ENCODE results near the gene LRP2BP. TPM values are rescaled to one million over a fixed set of nuclear protein-coding genes. Genes with fewer than 3 reads are reported as not detected.
A peak's percentile ranks its signal among the peaks of the same experiment; 100 is the strongest.

The LRP2BP gene
- polyA plus RNA-seq (2013): 0.38 and 0.43 TPM in 2 replicates

GRCh38 chr4:185395238-185395955, at the start of gene LRP2BP:
Gene LRP2BP, minus strand, starts transcription at chr4:185395924. Its CDS starts 17,738 bp downstream, at chr4:185378186.
- Histone ChIP-seq H4K12ac (ENCODE audit: low read depth, low read length) (peak within 1 kb of the TSS; percentile 88), H3K36me3 (ENCODE audit: control insufficient read depth in 1 of 2, insufficient read depth in 2 of 2, low read length in 2 of 2) (peaks cover 0 to 2% of the 10 kb centered on the region in 2 experiments), H3K4me2 (ENCODE audit: low read length) (peak within 1 kb of the TSS; percentile 82), H2AFZ (ENCODE audit: insufficient read depth, low read length, poor library complexity) (peak within 1 kb of the TSS; percentile 98), H2AK5ac (ENCODE audit: low read length) (peak within 1 kb of the TSS; percentile 35), H3K27ac (ENCODE audit: low read depth, low read length) (peak within 1 kb of the TSS; percentile 90), H3K9ac (ENCODE audit: low read length) (peak within 1 kb of the TSS; percentile 6), H4K91ac (ENCODE audit: low read depth, low read length) (peak within 1 kb of the TSS; percentile 99), H3K4me3 (ENCODE audit: low read depth, low read length) (peak within 1 kb of the TSS; percentile 76), H3K27me3 (ENCODE audit: insufficient read depth, low read length) (no peaks in the 10 kb centered on the region), H3K23ac (ENCODE audit: low read length) (no peak within 1 kb of the TSS), H3K4me1 (ENCODE audit: control insufficient read depth in 1 of 2, insufficient read depth in 2 of 2, low read length in 2 of 2) (peaks cover 0 to 3% of the 10 kb centered on the region in 2 experiments), H4K8ac (ENCODE audit: low read depth, low read length) (peak within 1 kb of the TSS; percentile 85), H3K9me3 (ENCODE audit: insufficient read depth, low read depth, low read length) (no peaks in the 10 kb centered on the region), H3K14ac (ENCODE audit: low read length) (peak within 1 kb of the TSS; percentile 96), H2BK5ac (ENCODE audit: low read depth, low read length, poor library complexity) (peak within 1 kb of the TSS; percentile 45), H3K79me2 (ENCODE audit: control insufficient read depth, insufficient read depth, low read length, poor library complexity) (peaks cover 4% of the 10 kb centered on the region), H3K18ac (ENCODE audit: low read length) (peak within 1 kb of the TSS; percentile 81), H2BK12ac (ENCODE audit: low read length) (peak within 1 kb of the TSS; percentile 15), H3K4ac (ENCODE audit: low read depth, low read length) (peak within 1 kb of the TSS; percentile 46), H2BK120ac (ENCODE audit: insufficient read depth, low read length, poor library complexity) (peak within 1 kb of the TSS; percentile 82), H3K79me1 (ENCODE audit: low read length) (peaks cover 5% of the 10 kb centered on the region)
- no CpG with 5 or more reads among the region's 12 CpGs for WGBS (ENCODE audit: extremely low coverage, insufficient coverage, insufficient read length)
- DNase-seq: no peak

- Histone ChIP-seq H2AK5ac (ENCODE audit: low read length) (no peak overlapping the region), H3K79me2 (ENCODE audit: control insufficient read depth, insufficient read depth, low read length, poor library complexity) (no peaks in the 10 kb centered on the region), H3K79me1 (ENCODE audit: low read length) (no peaks in the 10 kb centered on the region), H3K27me3 (ENCODE audit: insufficient read depth, low read length) (no peaks in the 10 kb centered on the region), H3K14ac (ENCODE audit: low read length) (no peak overlapping the region), H4K8ac (ENCODE audit: low read depth, low read length) (no peak overlapping the region), H3K36me3 (ENCODE audit: control insufficient read depth in 1 of 2, insufficient read depth in 2 of 2, low read length in 2 of 2) (no peaks in the 10 kb centered on the region), H2AFZ (ENCODE audit: insufficient read depth, low read length, poor library complexity) (no peak overlapping the region), H3K9ac (ENCODE audit: low read length) (no peak overlapping the region), H3K4ac (ENCODE audit: low read depth, low read length) (no peak overlapping the region), H2BK5ac (ENCODE audit: low read depth, low read length, poor library complexity) (no peak overlapping the region), H2BK12ac (ENCODE audit: low read length) (no peak overlapping the region), H4K91ac (ENCODE audit: low read depth, low read length) (no peak overlapping the region), H3K4me3 (ENCODE audit: low read depth, low read length) (no peak overlapping the region), H3K27ac (ENCODE audit: low read depth, low read length) (no peak overlapping the region), H3K4me2 (ENCODE audit: low read length) (no peak overlapping the region), H3K4me1 (ENCODE audit: control insufficient read depth in 1 of 2, insufficient read depth in 2 of 2, low read length in 2 of 2) (no peaks in the 10 kb centered on the region), H3K23ac (ENCODE audit: low read length) (no peak overlapping the region), H3K9me3 (ENCODE audit: insufficient read depth, low read depth, low read length) (no peaks in the 10 kb centered on the region), H3K18ac (ENCODE audit: low read length) (no peak overlapping the region), H4K12ac (ENCODE audit: low read depth, low read length) (no peak overlapping the region), H2BK120ac (ENCODE audit: insufficient read depth, low read length, poor library complexity) (no peak overlapping the region)
- DNase-seq: peak in 1 of 2 donors; percentile 17
- no CpG with 5 or more reads among the region's 2 CpGs for WGBS (ENCODE audit: extremely low coverage, insufficient coverage, insufficient read length)
Measured at GRCh38 chr4:185445209-185445608, 49.5 kb upstream of the LRP2BP start.

GRCh38 chr4:185441479-185441878, 45.8 kb upstream of the LRP2BP start:
- H4K12ac ChIP-seq (ENCODE audit: low read depth, low read length): no peak overlapping the region
- H3K4me2 ChIP-seq (ENCODE audit: low read length): no peak overlapping the region
- no peak overlapping the region for H4K91ac ChIP-seq (ENCODE audit: low read depth, low read length)
- H2BK5ac ChIP-seq (ENCODE audit: low read depth, low read length, poor library complexity): no peak overlapping the region
- no peaks in the 10 kb centered on the region for H3K79me2 ChIP-seq (ENCODE audit: control insufficient read depth, insufficient read depth, low read length, poor library complexity)
- no CpG with 5 or more reads among the region's 2 CpGs for WGBS (ENCODE audit: extremely low coverage, insufficient coverage, insufficient read length)
- no peak overlapping the region for H3K23ac ChIP-seq (ENCODE audit: low read length)
- H2AFZ ChIP-seq (ENCODE audit: insufficient read depth, low read length, poor library complexity): no peak overlapping the region
- no peak overlapping the region for H3K18ac ChIP-seq (ENCODE audit: low read length)
- no peaks in the 10 kb centered on the region for H3K9me3 ChIP-seq (ENCODE audit: insufficient read depth, low read depth, low read length)
- no peaks in the 10 kb centered on the region for H3K79me1 ChIP-seq (ENCODE audit: low read length)
- no peak overlapping the region for H2BK12ac ChIP-seq (ENCODE audit: low read length)
- no peak overlapping the region for H2BK120ac ChIP-seq (ENCODE audit: insufficient read depth, low read length, poor library complexity)
- no peak overlapping the region for H4K8ac ChIP-seq (ENCODE audit: low read depth, low read length)
- H3K4me3 ChIP-seq (ENCODE audit: low read depth, low read length): no peak overlapping the region
- H3K36me3 ChIP-seq (ENCODE audit: control insufficient read depth in 1 of 2, insufficient read depth in 2 of 2, low read length in 2 of 2): no peaks in the 10 kb centered on the region
- H3K9ac ChIP-seq (ENCODE audit: low read length): no peak overlapping the region
- H3K14ac ChIP-seq (ENCODE audit: low read length): no peak overlapping the region
- H2AK5ac ChIP-seq (ENCODE audit: low read length): no peak overlapping the region
- no peak overlapping the region for H3K4ac ChIP-seq (ENCODE audit: low read depth, low read length)
- H3K4me1 ChIP-seq (ENCODE audit: control insufficient read depth in 1 of 2, insufficient read depth in 2 of 2, low read length in 2 of 2): no peaks in the 10 kb centered on the region
- no peaks in the 10 kb centered on the region for H3K27me3 ChIP-seq (ENCODE audit: insufficient read depth, low read length)
- no peak for DNase-seq
- no peak overlapping the region for H3K27ac ChIP-seq (ENCODE audit: low read depth, low read length)

GRCh38 chr4:185437809-185438208, 42.1 kb upstream of the LRP2BP start:
- Histone ChIP-seq H2BK5ac (ENCODE audit: low read depth, low read length, poor library complexity) (no peak overlapping the region), H2BK12ac (ENCODE audit: low read length) (no peak overlapping the region), H3K79me2 (ENCODE audit: control insufficient read depth, insufficient read depth, low read length, poor library complexity) (no peaks in the 10 kb centered on the region), H2BK120ac (ENCODE audit: insufficient read depth, low read length, poor library complexity) (no peak overlapping the region), H3K14ac (ENCODE audit: low read length) (no peak overlapping the region), H3K23ac (ENCODE audit: low read length) (no peak overlapping the region), H2AK5ac (ENCODE audit: low read length) (no peak overlapping the region), H3K4me1 (ENCODE audit: control insufficient read depth in 1 of 2, insufficient read depth in 2 of 2, low read length in 2 of 2) (no peaks in the 10 kb centered on the region), H3K27me3 (ENCODE audit: insufficient read depth, low read length) (no peaks in the 10 kb centered on the region), H3K18ac (ENCODE audit: low read length) (no peak overlapping the region), H3K79me1 (ENCODE audit: low read length) (no peaks in the 10 kb centered on the region), H3K9me3 (ENCODE audit: insufficient read depth, low read depth, low read length) (no peaks in the 10 kb centered on the region), H3K36me3 (ENCODE audit: control insufficient read depth in 1 of 2, insufficient read depth in 2 of 2, low read length in 2 of 2) (no peaks in the 10 kb centered on the region), H3K9ac (ENCODE audit: low read length) (no peak overlapping the region), H4K12ac (ENCODE audit: low read depth, low read length) (no peak overlapping the region), H3K27ac (ENCODE audit: low read depth, low read length) (no peak overlapping the region), H2AFZ (ENCODE audit: insufficient read depth, low read length, poor library complexity) (no peak overlapping the region), H3K4me2 (ENCODE audit: low read length) (no peak overlapping the region), H3K4ac (ENCODE audit: low read depth, low read length) (no peak overlapping the region), H4K91ac (ENCODE audit: low read depth, low read length) (no peak overlapping the region), H4K8ac (ENCODE audit: low read depth, low read length) (no peak overlapping the region), H3K4me3 (ENCODE audit: low read depth, low read length) (no peak overlapping the region)
- no peak for DNase-seq

Measured in trophoblast cell (in vitro differentiated cells and primary cell).